GM18520 (cell line): ENCODE measurements around the gene PTF1A.
"Not testable (repeated sequence)": the region's sequence is repeated elsewhere in the genome, so short reads cannot be mapped to it uniquely, and the experiment has no call there.

ENCODE experiments used
- ATAC-seq: cut with Tn5 transposase; IDR thresholded peaks from one replicate; pipeline ENCODE4 v1.9.1; 2021; ENCODE audit not compliant: unreplicated experiment

The PTF1A gene

GRCh38 chr10:23202779-23203178, 10.7 kb downstream of the PTF1A start:
- ATAC-seq = no peak

GRCh38 chr10:23203369-23204325, 11.5 kb downstream of the PTF1A start:
- ATAC-seq = no peak

- ATAC-seq = no peak
These were observed 12.7 kb downstream of the PTF1A start for GRCh38 chr10:23204773-23205172.

- no peak for ATAC-seq
These were observed 14.0 kb downstream of the PTF1A start for GRCh38 chr10:23205972-23206642.

- no peak for ATAC-seq
These were observed 25.4 kb downstream of the PTF1A start for GRCh38 chr10:23217471-23217870.

- ATAC-seq = no peak
These were observed 38.5 kb downstream of the PTF1A start for GRCh38 chr10:23230582-23230981.

- no peak for ATAC-seq
These were observed 45.9 kb downstream of the PTF1A start for GRCh38 chr10:23238015-23238414.

- ATAC-seq = not testable (repeated sequence)
These were observed 49.7 kb downstream of the PTF1A start for GRCh38 chr10:23241779-23242178.
